ENCODE measurements around the gene RTN4R. TPM values are rescaled to one million over a fixed set of nuclear protein-coding genes. Genes with fewer than 3 reads are reported as not detected.
"Not testable (repeated sequence)": the region's sequence is repeated elsewhere in the genome, so short reads cannot be mapped to it uniquely, and the experiment has no call there.

The RTN4R gene
- total RNA-seq, result 12.1 and 18.6 TPM in 2 replicates

GRCh38 chr22:20268279-20269012 is at the start of gene RTN4R:
RTN4R (minus strand) TSS chr22:20268318; CDS start chr22:20268092, 226 bp downstream.
- TF ChIP-seq CTCF (conservative IDR thresholded peaks at IDR 0.05; ENCODE audit: low read depth, low read length), result peak; percentile 58
- DNase-seq (ENCODE audit: low read depth), result no peak
- peak within 1 kb of the TSS; percentile 47 for H3K4me3 ChIP-seq (ENCODE audit: low read depth, low read length)

GRCh38 chr22:20317402-20318042 is 49.4 kb upstream of the RTN4R start:
- not testable (repeated sequence) for DNase-seq (ENCODE audit: low read depth); H3K4me3 ChIP-seq (ENCODE audit: low read depth, low read length)
- peak; percentile 60 for TF ChIP-seq CTCF (conservative IDR thresholded peaks at IDR 0.05; ENCODE audit: low read depth, low read length)

- DNase-seq (ENCODE audit: low read depth), result no peak
- no peak overlapping the region for H3K4me3 ChIP-seq (ENCODE audit: low read depth, low read length)
- no peak for TF ChIP-seq CTCF (conservative IDR thresholded peaks at IDR 0.05; ENCODE audit: low read depth, low read length)
Observed at GRCh38 chr22:20316844-20317401, 48.8 kb upstream of the RTN4R start.

GRCh38 chr22:20316217-20316843 is 48.2 kb upstream of the RTN4R start:
- TF ChIP-seq CTCF (conservative IDR thresholded peaks at IDR 0.05; ENCODE audit: low read depth, low read length), result no peak
- H3K4me3 ChIP-seq (ENCODE audit: low read depth, low read length), result no peak overlapping the region
- DNase-seq (ENCODE audit: low read depth), result no peak

GRCh38 chr22:20315337-20316216 is 47.5 kb upstream of the RTN4R start:
- no peak for TF ChIP-seq CTCF (conservative IDR thresholded peaks at IDR 0.05; ENCODE audit: low read depth, low read length)
- no peak overlapping the region for H3K4me3 ChIP-seq (ENCODE audit: low read depth, low read length)

GRCh38 chr22:20314741-20315336 is 46.7 kb upstream of the RTN4R start:
- not testable (repeated sequence) for DNase-seq (ENCODE audit: low read depth); H3K4me3 ChIP-seq (ENCODE audit: low read depth, low read length)

More at GRCh38 chr22:20315337-20316216, 47.5 kb upstream of the RTN4R start:
- no peak for DNase-seq (ENCODE audit: low read depth)

- not testable (repeated sequence) for H3K4me3 ChIP-seq (ENCODE audit: low read depth, low read length); DNase-seq (ENCODE audit: low read depth)
Observed at GRCh38 chr22:20314206-20314605, 46.1 kb upstream of the RTN4R start.
